Stimulated activated CD8-positive, alpha-beta memory T cell treated with anti-CD3 and anti-CD28 coated beads, Interleukin-15, amount 100 ng/mL, for 24 hours (primary cell): Measurements from ENCODE around the gene MFAP5.
A peak's percentile ranks its signal among the peaks of the same experiment; 100 is the strongest.
"Not testable (repeated sequence)": the region's sequence is repeated elsewhere in the genome, so short reads cannot be mapped to it uniquely, and the experiment has no call there.

Source experiments
- DNase-seq: peaks from one replicate; pipeline ENCODE4 v3.0.0-alpha.2; 2020; ENCODE audit warnings: low read depth

Gene MFAP5

GRCh38 chr12:8675591-8676036 lies 13.0 kb upstream of the MFAP5 start:
- no peak for DNase-seq

GRCh38 chr12:8672381-8672780 lies 9.8 kb upstream of the MFAP5 start:
- DNase-seq, result no peak

GRCh38 chr12:8668441-8668840 lies 5.8 kb upstream of the MFAP5 start:
- no peak for DNase-seq

GRCh38 chr12:8667270-8667669 lies 4.6 kb upstream of the MFAP5 start:
- no peak for DNase-seq

GRCh38 chr12:8665759-8666158 lies 3.1 kb upstream of the MFAP5 start:
- DNase-seq, result no peak

GRCh38 chr12:8664228-8664913 lies 1.7 kb upstream of the MFAP5 start:
- no peak for DNase-seq

- no peak for DNase-seq
These were observed 875 bp downstream of the MFAP5 start for GRCh38 chr12:8661751-8662150.

- no peak for DNase-seq
These were observed 1.6 kb downstream of the MFAP5 start for GRCh38 chr12:8661016-8661415.

- DNase-seq, result no peak
These were observed 4.3 kb downstream of the MFAP5 start for GRCh38 chr12:8658346-8658745.

GRCh38 chr12:8655421-8655820 lies 7.2 kb downstream of the MFAP5 start:
- DNase-seq, result no peak

GRCh38 chr12:8648576-8649205 lies 13.9 kb downstream of the MFAP5 start:
- peak; percentile 10 for DNase-seq

GRCh38 chr12:8647968-8648367 lies 14.7 kb downstream of the MFAP5 start:
- no peak for DNase-seq

GRCh38 chr12:8644345-8645248 lies 18.0 kb downstream of the MFAP5 start:
- DNase-seq, result no peak

GRCh38 chr12:8642775-8643174 lies 19.9 kb downstream of the MFAP5 start:
- DNase-seq, result no peak

- DNase-seq, result no peak
These were observed 22.7 kb downstream of the MFAP5 start for GRCh38 chr12:8639936-8640335.

GRCh38 chr12:8638951-8639350 lies 23.7 kb downstream of the MFAP5 start:
- no peak for DNase-seq

- DNase-seq, result no peak
These were observed 25.0 kb downstream of the MFAP5 start for GRCh38 chr12:8637666-8638065.

- DNase-seq, result no peak
These were observed 25.4 kb downstream of the MFAP5 start for GRCh38 chr12:8637244-8637643.

GRCh38 chr12:8636581-8636980 lies 26.0 kb downstream of the MFAP5 start:
- DNase-seq, result no peak

- DNase-seq, result not testable (repeated sequence)
These were observed 26.6 kb downstream of the MFAP5 start for GRCh38 chr12:8636007-8636346.

- not testable (repeated sequence) for DNase-seq
These were observed 27.2 kb downstream of the MFAP5 start for GRCh38 chr12:8635342-8636006.

- no peak for DNase-seq
These were observed 32.5 kb downstream of the MFAP5 start for GRCh38 chr12:8630131-8630530.
